ENCODE results near the gene MICAL3.
A peak's percentile ranks its signal among the peaks of the same experiment; 100 is the strongest.
"Not testable (repeated sequence)": the region's sequence is repeated elsewhere in the genome, so short reads cannot be mapped to it uniquely, and the experiment has no call there.

Gene MICAL3

GRCh38 chr22:17770180-17771077, 253.9 kb downstream of the MICAL3 start:
- DNase-seq: no peak

DNA sequence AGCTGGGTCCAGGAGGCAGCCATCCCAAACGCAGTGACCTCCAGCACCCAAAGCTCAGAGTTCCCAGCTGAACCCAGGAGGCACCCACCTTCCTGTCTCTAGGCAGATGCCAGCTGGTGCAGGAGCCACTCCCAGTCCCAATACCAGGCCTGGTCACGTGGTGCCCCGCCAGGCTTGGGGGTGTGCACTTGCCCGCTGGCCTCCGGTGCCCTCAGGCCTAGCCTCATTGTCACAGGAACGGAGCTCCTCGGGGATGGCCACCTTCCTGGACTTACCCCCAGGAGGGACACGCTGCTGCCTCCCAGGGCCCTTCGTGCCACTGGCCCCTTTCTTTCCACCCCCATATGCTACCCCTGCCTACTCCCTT, 254.7 kb downstream of the MICAL3 start:
- DNase-seq: no peak

GRCh38 chr22:17769013-17769715, 255.2 kb downstream of the MICAL3 start:
- DNase-seq: no peak

DNA sequence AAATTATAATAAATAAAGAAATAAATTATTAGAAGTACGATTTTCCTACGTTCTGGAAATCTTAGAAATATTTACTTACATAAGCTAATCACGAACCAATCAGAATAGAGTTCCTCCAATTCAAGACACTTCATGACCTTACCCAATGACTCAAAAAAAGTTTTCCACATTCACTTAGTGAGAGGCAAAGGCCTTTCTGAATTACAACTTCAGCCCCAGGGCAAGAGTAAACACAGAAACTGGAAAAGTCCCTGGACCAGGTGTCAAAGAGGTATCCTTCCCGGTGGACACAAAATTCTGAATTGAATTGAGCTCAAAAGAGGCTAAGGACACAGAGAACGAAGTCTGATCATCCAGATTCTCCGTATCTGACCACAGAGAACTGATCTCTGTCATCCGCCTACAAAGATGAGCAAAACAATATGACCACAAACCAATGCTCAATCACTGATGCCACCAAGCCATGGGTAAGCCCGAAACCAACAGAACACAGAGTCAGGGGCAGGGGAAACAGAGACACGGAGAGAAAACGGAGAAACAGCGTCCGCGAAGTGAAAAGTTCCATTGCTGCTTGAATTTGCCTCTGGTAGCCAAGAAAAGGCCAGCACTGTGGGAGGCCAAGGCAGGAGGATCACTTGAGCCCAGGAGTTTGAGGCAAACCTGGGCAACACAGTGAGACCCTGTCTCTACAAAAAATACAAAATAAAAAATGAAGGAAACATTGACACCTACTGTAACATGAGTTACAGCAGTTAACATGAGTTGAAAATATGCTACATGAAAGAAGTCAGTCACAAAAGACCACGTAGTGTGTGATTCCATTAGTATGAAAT, 256.9 kb downstream of the MICAL3 start:
- DNase-seq: peak; percentile 58

DNA sequence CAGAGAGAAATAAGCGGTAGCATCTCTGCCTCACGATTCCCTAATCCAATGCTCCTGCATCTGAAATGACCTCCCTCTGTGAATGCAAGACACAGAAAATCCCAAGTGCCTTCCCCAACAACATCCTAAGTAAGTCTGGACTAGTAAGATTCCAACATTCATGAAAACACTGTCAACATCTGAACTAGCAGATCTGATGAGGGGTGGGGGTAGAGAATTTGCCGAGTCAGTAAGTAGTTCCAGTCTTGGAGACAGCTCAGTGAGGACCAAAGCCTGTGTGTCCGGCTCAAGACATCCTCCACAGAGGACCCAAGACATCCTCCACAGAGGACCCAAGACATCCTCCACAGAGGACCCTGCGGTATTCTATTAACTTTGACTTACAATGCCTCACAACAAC, 259.5 kb downstream of the MICAL3 start:
- DNase-seq: not testable (repeated sequence)

GRCh38 chr22:17764036-17764435, 260.3 kb downstream of the MICAL3 start:
- DNase-seq: no peak

- not testable (repeated sequence) for DNase-seq
These were observed 260.9 kb downstream of the MICAL3 start for GRCh38 chr22:17763442-17763841.

GRCh38 chr22:17761138-17761488, 263.2 kb downstream of the MICAL3 start:
- no peak for DNase-seq

GRCh38 chr22:17754233-17754925, 270.0 kb downstream of the MICAL3 start:
- no peak for DNase-seq

GRCh38 chr22:17753401-17753989, 270.9 kb downstream of the MICAL3 start:
- no peak for DNase-seq

GRCh38 chr22:17751596-17751995, 272.8 kb downstream of the MICAL3 start:
- no peak for DNase-seq

DNA sequence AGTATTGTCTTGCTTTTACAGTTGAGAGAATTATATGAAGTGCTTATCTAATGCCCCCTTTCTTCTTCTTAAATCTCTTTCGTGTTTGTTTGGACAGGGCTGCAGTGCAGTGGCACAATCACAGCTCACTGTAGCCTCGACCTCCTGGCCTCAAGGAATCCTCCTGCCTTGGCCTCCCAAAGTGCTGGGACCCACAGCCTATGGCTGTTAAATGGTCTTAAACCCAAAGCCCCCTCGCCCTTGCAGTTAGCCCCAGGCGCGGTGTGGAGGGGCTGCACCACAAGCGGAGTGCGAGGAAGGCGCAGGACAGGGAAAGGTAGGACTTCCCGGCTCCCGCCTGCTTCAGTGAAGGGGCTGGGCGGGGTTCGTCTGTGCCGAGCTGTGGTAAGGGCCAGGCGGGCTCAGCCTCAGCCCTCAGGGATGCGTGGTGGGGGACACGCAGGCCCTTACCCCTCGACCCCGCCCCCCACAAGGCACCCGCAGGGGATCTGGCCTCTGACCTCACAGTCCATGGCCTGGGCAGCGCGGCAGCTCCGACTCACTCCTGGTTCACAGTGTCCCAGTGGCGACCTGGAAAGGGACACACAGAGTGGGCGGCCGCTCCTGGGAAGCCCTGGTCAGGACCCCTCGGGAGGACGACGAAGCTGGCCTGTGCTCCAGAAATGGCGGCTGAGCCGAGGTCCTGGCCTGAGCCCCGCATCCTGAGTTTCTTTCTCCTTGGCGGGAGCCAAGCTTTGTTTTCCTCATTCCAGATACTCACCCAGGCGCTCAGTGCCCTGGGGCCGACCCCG, 274.6 kb downstream of the MICAL3 start:
- no peak for DNase-seq

DNA sequence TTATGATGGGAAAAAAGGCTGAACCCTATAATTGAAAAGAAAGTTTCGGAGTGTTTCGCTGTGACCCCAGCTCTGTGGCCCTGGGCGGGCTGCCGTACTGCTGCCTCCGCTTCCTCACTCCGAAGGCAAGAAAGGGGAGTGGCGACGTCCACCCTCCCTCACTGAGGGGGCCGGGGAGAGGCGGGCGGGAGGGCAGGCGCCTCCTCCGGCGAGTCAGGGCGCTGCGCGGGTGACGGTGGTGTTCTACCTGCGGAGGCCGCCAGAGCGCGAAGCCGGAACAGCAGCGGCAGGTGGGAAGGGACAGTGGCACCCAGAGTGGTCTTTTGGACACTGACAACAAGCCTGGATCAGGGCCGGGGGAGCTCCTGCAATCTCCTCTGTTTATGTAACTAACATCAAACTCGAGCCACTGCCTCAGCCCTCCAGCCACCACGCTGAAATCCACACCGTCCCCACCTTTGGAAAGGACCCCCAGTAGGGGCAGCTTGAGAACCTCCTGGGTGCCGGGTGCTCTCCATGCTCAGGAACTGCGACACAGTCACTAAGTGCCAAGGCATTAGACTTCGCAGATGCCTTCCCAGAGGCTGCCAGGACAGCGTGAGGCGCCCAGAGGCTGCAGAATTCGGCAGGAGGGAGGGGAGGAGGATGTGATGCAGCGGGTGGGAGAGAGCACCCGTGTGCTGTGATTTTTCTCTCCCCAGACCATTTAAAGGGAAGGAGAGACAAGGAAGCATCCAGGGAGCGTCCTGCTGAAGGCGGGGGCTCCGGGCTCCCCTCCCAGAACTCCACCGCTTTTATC, 275.6 kb downstream of the MICAL3 start:
- no peak for DNase-seq

DNA sequence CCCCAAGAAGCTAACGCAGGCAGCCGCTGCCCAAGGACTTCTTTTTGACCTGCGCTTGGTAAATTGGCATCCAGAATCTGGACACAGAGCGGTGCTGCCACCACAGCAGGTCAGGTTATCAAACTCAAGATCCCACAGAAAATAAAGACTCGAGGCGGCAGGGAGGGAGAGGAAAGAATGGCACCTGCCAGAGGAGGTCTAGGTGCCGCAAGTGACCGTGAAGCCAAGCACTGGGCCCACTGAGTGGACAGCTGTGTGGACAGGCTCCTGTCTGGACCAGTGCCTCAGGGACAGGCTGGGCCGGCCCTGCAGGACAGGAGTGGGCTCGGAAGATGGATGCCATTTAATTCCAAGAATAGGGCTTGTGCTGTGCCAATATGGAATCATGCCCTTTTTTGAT, 277.4 kb downstream of the MICAL3 start:
- DNase-seq: no peak

GRCh38 chr22:17744430-17744829, 279.9 kb downstream of the MICAL3 start:
- no peak for DNase-seq

DNA sequence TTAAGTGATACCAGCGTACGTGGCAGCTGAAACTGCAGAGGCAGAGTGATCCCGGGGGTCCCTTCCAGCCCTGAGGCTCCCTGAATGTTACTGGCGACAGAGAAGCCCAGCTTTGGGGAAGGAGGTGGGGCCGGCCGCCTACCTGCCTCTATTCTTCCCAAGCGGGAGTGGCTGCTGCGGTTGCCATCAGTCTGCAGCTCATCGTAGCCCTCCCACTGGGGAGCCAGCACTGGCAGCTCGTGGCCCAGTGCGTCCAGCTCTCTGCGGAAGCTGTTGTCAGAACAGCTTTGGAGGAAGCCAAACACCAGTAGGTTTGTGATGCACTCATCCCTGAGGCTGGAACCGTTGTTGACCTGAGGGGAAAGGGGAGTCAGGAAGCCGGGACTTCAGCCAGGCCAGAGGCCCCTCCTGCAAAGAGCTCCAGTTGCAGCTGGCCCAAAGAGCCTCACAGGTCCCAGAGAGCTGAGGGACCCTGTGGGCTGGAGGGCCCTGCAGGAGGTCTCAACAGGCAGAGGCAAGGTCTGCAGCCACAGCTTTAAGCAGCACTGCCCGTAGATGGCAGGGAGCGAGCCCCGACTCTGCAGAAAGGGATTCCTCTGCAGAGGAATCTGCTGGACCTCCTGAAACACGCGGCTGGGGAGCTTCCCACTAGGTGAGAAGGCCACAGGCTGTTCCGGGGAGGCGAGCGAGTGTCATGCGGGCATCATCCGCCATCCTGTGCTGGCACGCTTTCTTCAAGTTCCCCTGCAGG, 280.5 kb downstream of the MICAL3 start:
- no peak for DNase-seq

GRCh38 chr22:17742527-17742902, 281.8 kb downstream of the MICAL3 start:
- peak; percentile 76 for DNase-seq

- no peak for DNase-seq
These were observed 282.4 kb downstream of the MICAL3 start for GRCh38 chr22:17741866-17742526.

DNA sequence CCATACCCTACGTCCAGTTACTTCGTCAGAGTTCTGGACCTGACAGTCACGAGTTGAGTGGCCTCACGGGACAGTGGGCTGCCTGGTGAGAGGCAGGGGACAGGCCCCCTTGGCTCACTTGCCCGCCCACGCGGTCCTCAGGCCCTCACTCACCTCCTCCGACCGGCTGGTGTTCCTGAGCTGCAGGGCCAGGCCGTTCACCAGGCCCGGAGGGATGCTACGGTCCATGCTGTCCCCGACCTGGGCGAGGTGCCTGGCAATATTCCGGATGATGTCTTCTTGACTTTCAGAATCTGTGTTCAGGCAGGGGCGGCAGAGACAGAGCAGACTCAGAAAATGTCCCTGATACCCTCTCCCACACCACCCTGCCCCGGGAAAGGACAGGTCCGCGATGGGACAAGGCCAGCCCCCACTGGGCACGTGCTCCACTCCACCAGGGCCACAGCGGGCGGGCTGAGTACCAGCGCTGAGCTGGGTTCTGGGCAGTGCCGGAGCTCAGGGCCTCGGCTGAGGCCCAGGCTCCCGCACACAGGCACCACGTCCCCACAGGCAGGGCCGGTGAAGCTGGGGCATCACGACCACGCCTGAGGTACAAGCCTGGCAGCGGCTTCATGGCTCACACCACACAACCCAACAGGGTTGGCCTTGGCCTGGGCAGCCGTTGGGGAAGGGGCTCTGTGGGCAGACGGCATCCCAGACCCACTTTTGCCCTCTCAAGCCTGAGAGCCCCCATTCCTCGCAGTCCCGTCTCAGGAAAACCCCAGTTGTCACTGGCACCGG, 285.0 kb downstream of the MICAL3 start:
- DNase-seq: no peak

Measured in activated CD4-positive, CD25-positive, alpha-beta regulatory T cell treated with anti-CD3 and anti-CD28 coated beads, Interleukin-2, amount 50 U/mL, for 72 hours (primary cell).